HG03521 (cell line): ENCODE measurements around the gene PRPF18.

Experiments
- ATAC-seq: cut with Tn5 transposase; IDR thresholded peaks from one replicate; pipeline ENCODE4 v1.9.1; 2021; ENCODE audit warnings: mild to moderate bottlenecking, moderate library complexity; ENCODE audit not compliant: unreplicated experiment

PRPF18 gene

GRCh38 chr10:13637303-13637856 lies 50.6 kb downstream of the PRPF18 start:
- no peak for ATAC-seq

DNA sequence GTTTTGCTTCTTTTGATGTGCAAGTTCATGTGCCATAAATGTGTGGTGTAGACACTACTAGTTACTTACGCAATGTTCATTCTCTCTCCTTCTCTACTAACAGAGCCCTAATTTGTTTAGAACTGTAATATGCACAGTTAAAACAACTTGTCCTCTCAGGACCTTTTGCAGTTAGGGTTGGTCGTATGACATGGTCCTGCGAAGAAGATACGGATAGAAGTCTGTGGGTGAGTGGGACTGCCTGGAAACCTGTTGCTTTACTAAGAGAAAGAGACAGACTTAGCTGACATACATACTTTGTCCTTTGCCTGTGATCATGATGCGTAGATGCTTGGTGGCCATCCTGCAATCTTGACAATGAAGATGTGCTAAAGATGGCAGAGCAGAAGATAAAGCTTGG lies 51.1 kb downstream of the PRPF18 start:
- ATAC-seq: no peak

- ATAC-seq: no peak
These were observed 55.5 kb downstream of the PRPF18 start for GRCh38 chr10:13642293-13642692.

DNA sequence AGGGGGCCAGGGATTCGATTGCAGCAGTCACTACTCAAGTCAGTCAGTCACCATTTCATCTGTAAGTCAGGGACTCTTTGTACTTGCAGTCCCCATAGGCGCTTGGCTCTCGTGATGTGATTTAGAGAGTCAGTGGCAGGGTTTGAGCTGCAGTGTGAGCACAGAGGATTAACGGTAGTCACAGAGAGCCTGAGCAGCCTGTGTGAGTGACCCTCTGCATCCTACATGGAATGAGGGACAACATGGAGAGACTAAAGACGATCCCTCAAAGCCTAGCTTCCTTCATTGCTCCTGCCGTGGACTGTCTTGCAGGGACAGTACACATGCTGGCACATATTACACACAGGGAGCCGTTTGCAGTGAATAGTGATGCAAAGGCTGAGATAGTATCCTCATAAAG lies 56.3 kb downstream of the PRPF18 start:
- no peak for ATAC-seq

- ATAC-seq: no peak
These were observed 58.1 kb downstream of the PRPF18 start for GRCh38 chr10:13644866-13645265.

- ATAC-seq: no peak
These were observed 61.7 kb downstream of the PRPF18 start for GRCh38 chr10:13648425-13648824.

- no peak for ATAC-seq
These were observed 63.2 kb downstream of the PRPF18 start for GRCh38 chr10:13649844-13650520.

- no peak for ATAC-seq
These were observed 64.2 kb downstream of the PRPF18 start for GRCh38 chr10:13650961-13651360.

DNA sequence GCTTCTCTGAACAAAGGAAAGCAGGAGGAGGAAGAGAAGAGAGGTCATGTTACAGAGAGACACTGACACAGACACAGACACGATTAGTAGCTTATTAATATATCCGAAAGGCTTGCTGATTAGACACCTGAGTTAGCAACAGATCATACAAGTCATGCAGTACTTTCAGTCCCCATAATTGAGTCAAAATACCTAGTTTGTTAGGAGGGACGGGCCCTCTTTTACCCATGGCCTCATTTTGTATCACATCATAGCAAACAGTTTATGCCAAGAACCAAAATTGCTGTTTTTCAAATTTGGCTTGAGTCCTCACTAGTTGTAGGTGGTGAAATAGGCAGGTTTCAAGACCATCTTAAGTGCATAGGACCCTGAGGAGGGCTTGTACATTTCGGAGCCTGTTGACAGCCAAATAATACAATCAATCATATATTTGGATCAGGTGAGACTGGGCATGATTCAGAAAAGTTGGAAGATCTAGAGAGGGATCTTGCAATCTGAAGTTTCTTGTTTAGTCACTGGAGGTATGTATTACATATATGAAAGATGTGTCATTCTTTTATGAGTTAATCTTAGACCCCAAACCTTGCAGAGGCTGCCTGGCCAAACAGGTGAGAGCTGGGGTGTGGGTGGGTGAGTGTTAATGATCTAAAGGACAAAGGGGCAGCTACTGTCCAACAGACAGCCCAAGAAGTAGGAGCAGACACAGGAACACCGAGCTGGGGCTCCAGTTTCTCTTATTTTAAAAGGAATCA lies 65.4 kb downstream of the PRPF18 start:
- no peak for ATAC-seq

DNA sequence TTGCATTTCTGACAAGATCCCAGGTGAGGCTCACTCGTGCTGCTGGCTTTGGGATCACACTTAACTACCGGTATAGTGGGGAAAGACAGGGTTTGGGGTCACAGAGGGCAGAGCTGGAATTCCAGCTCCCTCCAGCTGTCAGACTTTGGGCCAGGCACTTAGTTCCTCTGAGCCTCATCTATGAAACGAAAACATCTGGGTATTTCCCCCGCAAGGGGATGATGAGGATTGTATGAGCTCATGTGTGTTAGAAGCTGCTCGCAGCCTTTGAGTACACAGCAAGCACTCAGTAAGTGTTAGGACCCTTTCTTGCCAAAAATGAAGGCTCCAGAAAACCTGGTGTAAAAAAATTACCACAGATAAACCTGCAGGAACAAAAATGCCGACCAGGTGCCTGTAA lies 66.1 kb downstream of the PRPF18 start:
- ATAC-seq: no peak

- no peak for ATAC-seq
These were observed 67.5 kb downstream of the PRPF18 start for GRCh38 chr10:13654118-13654830.

DNA sequence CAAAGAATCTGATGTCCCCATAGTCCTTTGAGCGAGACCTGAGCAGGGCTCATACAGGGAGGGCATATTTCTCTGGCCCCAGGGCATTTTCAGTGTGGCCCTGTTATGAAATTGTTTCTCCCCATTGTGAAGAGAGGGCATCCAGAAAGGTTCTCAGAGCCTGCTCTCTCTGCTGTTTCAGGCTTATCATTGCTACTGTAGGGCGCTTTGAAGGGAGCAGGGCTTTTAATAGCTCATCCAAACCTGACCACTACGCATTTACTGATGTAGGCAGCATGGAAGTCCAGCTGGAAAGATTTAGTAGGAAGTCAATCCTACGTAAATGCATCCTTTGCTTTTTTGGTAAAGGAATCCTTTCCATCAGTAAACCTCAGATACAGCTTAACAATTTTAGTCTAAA lies 68.1 kb downstream of the PRPF18 start:
- no peak for ATAC-seq

GRCh38 chr10:13656337-13657100 lies 69.8 kb downstream of the PRPF18 start:
- ATAC-seq: no peak

DNA sequence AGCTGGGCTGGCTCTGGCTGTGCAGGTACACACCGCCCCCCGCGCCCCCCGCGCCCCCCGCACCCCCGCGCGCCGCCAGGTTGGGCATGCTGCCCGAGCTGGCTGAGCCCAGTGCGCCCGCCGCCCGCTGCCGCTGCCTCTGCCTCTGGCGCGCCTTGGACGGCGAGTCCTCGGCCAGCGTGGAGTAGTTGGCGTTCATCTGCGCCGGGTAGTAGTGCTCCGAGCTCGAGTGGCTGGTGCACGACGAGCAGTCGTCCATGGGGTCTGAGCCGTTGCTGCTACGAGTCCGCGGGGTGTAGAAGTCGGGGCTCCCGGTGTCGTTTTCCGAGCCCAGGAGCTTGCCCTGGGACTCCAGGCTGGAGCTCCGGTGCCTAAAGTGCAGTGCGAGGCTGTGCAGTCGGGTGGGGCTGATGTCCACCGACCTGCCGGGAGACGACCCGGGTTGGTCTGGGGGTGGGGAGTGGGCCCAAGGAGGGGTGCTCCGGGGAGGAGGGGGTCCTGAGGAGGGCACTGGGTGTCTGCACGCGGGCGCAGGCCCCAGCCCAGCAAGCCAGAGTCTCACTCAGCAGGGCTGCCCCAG lies 70.4 kb downstream of the PRPF18 start:
- no peak for ATAC-seq

GRCh38 chr10:13658264-13658663 lies 71.5 kb downstream of the PRPF18 start:
- ATAC-seq: no peak

DNA sequence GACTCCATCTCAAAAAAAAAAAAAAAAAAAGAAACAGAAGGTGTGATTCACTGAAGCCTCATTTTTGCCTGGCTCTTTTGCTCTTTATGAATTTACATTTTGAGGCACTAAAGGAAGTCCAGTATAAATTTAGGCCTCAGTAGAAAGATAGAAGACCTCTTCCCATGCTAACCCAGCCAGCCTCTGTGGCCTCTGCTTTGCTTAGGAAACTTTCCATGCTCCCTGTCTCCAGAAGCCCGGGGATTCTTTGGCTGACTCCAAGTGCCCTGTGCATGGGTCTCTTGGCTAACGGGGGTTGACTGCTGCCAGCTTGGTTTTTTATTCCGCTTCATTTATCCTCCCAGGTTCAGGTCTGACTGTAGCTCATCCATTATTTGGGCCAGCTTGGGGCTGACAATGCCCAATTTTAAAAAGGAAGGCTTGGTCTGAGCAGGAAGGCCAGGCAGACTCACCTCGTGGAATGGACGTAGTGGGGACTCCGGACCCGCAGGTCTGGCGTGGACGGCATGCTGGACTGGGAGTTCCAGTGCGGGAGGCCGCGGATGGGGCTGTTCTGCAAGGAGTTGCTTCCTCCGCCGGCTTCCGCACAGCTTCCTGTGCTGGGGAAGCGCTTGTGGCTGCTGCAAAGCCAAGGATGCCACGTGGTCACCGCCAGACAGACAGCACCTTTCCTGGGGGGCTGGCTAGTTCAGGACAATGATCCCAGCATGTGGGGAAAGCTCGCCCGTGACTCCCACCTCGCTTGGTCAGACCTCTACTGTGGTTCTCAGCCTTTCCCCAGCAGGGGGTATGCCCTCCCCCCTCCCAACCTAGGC lies 72.3 kb downstream of the PRPF18 start:
- no peak for ATAC-seq

DNA sequence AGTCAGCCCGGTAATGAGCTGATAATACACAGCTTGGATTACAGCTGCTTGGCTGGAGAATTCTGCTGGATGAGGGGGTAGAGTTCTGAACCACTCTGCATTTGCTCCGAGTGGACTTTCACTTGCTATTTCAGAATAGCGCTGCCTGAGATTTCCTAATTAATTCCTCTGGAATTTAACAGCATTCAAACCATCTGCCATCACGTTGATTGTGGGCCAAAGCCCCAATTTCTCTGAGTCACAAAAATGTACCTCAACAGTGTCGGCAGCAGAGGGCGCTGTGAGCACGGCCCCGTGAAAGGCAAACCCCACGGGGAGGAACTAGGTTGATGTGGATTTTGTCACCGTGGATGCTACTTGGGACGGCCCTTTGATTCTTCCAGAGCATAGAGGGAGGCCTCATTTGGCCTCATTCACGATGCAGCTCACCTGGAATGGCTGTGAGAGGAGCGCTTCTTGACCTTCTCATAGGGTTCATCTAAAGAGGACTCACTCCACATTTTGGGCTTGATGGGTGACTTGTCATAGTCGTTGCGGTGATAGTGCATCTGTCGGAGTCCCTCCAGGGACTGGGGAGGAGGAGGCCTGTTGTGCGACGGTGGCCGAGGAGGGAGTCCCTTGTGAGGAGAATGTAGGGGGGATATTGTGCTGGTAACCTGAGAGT lies 73.3 kb downstream of the PRPF18 start:
- ATAC-seq: no peak

GRCh38 chr10:13660551-13660920 lies 73.8 kb downstream of the PRPF18 start:
- no peak for ATAC-seq

GRCh38 chr10:13661256-13661655 lies 74.5 kb downstream of the PRPF18 start:
- no peak for ATAC-seq
